ENCODE results near the gene AMPD1. TPM values are rescaled to one million over a fixed set of nuclear protein-coding genes. Genes with fewer than 3 reads are reported as not detected.

AMPD1 gene
- total and polyA plus RNA-seq, 2 experiments from 2014 or later: not detected

DNA sequence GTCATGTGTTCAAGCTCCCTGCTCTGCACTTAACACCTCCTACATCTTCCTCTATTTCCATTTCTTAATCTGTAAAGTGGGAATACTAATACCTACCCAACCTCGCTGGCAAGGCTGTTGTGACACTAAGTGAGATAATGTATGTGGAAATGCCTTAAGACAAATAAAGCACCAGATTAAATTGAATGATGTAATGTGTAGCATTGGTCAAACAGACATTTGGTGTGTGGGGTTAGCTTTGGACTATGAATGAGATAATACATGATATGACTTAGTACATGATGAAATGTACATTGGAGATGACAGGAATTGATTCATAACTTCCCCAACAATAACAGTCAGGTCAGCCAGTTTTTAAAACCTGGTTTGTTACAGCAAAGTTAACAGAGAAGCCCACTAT is 5.2 kb downstream of the AMPD1 start:
- Histone ChIP-seq H3K27ac (no peak overlapping the region), H3K36me3 (no peaks in the 10 kb centered on the region), H3K4me3 (no peak overlapping the region), H3K27me3 (peaks cover 7% of the 10 kb centered on the region), H3K4me1 (ENCODE audit: low read depth) (no peaks in the 10 kb centered on the region), H3K9me3 (ENCODE audit: low read depth) (no peaks in the 10 kb centered on the region)
- DNase-seq (ENCODE audit: low read depth in 1 of 2, low spot score in 1 of 2): no peak
- TF ChIP-seq, protein P1, sequence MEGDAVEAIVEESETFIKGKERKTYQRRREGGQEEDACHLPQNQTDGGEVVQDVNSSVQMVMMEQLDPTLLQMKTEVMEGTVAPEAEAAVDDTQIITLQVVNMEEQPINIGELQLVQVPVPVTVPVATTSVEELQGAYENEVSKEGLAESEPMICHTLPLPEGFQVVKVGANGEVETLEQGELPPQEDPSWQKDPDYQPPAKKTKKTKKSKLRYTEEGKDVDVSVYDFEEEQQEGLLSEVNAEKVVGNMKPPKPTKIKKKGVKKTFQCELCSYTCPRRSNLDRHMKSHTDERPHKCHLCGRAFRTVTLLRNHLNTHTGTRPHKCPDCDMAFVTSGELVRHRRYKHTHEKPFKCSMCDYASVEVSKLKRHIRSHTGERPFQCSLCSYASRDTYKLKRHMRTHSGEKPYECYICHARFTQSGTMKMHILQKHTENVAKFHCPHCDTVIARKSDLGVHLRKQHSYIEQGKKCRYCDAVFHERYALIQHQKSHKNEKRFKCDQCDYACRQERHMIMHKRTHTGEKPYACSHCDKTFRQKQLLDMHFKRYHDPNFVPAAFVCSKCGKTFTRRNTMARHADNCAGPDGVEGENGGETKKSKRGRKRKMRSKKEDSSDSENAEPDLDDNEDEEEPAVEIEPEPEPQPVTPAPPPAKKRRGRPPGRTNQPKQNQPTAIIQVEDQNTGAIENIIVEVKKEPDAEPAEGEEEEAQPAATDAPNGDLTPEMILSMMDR (IDR thresholded peaks at IDR 0.05; ENCODE audit: low read depth, low read length): no peak

DNA sequence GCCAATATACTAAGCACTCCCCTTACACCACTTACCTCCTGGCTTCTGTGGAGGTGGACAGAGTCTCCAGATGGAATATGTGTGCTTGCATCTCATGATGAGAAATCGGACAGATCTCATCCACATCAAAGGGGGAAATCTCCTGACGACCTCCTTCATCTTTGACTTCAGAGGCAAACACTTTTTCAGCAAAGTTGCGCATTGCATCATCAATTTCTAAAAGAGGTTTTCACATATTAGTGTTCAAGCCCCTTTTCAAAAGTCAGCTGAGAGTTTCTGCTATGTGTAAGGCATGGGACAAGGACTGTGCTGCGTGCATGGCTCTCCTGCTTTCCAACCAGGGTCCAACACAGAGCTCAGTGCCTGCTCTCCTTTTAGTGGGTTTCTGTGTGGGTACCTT is 6.8 kb downstream of the AMPD1 start:
- H3K4me3 ChIP-seq: no peak overlapping the region
- H3K9me3 ChIP-seq (ENCODE audit: low read depth): no peaks in the 10 kb centered on the region
- peaks cover 7% of the 10 kb centered on the region for H3K27me3 ChIP-seq
- no peak for DNase-seq (ENCODE audit: low read depth in 1 of 2, low spot score in 1 of 2)
- TF ChIP-seq, protein P1 (IDR thresholded peaks at IDR 0.05; ENCODE audit: low read depth, low read length): no peak
- H3K36me3 ChIP-seq: no peaks in the 10 kb centered on the region
- no peak overlapping the region for H3K27ac ChIP-seq
- H3K4me1 ChIP-seq (ENCODE audit: low read depth): no peaks in the 10 kb centered on the region

DNA sequence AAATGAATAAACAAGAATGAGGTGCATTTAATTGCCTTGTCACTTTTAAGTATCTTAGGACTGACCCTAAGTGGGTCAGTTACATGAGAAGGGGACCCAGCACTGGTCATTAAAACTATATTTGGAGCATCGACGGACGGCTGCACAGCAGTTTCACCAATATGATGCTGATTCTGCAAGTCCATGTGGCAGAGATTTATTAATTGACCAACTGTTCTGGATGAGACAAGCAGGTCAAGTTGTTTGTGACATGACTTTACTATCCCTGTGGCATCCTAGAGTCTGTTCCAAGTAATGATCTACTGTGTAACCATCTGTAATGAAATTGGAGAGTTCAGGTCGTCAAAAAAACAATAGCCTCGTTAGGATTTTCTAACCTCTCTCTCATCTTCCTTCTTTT is 9.5 kb downstream of the AMPD1 start:
- H3K4me3 ChIP-seq: no peak overlapping the region

DNA sequence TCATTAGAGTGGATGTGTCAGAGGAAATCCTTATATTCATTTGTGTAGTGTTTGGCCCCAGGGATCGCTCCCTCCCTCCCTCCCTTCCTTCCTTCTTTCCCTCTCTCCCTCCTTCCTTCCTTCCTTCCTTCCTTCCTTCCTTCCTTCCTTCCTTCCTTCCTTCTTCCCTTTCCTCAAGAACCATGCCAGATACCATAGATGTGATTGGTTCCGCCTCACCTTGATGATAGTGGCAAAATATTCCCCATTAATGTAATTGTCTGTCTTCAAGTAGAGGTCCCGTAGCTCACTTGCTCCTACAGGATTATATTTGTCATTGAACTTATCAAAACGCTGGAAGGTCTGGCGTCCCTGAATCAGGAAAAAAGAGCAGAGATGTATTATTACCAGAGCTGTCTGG is 17.7 kb downstream of the AMPD1 start:
- no peak overlapping the region for H3K4me3 ChIP-seq
- TF ChIP-seq, protein P1 (IDR thresholded peaks at IDR 0.05; ENCODE audit: low read depth, low read length): no peak
- no peaks in the 10 kb centered on the region for H3K9me3 ChIP-seq (ENCODE audit: low read depth)
- no peak for DNase-seq (ENCODE audit: low read depth in 1 of 2, low spot score in 1 of 2)
- no peak overlapping the region for H3K27ac ChIP-seq
- peaks cover 44% of the 10 kb centered on the region for H3K27me3 ChIP-seq
- no peaks in the 10 kb centered on the region for H3K4me1 ChIP-seq (ENCODE audit: low read depth)
- H3K36me3 ChIP-seq: no peaks in the 10 kb centered on the region

More for the DNA sequence above, 9.5 kb downstream of the AMPD1 start:
- peaks cover 7% of the 10 kb centered on the region for H3K27me3 ChIP-seq
- no peak for DNase-seq (ENCODE audit: low read depth in 1 of 2, low spot score in 1 of 2)
- no peaks in the 10 kb centered on the region for H3K36me3 ChIP-seq
- no peaks in the 10 kb centered on the region for H3K4me1 ChIP-seq (ENCODE audit: low read depth)
- TF ChIP-seq, protein P1 (IDR thresholded peaks at IDR 0.05; ENCODE audit: low read depth, low read length): no peak
- H3K27ac ChIP-seq: no peak overlapping the region
- no peaks in the 10 kb centered on the region for H3K9me3 ChIP-seq (ENCODE audit: low read depth)

DNA sequence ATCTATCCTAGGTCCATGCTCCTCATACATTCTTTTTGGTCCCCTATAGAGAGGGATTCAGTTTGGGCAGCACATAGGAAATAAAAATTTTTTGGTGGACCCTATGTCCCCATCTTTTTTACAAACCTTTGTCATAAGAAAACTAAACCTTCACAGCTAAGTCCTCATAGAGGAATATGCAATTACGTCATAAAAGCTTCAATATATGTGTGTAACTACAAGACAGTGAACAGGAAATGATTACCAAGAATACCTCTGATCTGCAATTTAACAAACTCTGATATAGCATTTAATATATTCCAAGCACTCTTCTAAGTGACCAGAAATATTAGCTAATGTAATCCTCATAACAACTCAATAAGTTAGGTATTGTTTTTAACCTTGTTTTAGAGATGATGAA is 19.2 kb downstream of the AMPD1 start:
- no peaks in the 10 kb centered on the region for H3K9me3 ChIP-seq (ENCODE audit: low read depth)
- TF ChIP-seq, protein P1 (IDR thresholded peaks at IDR 0.05; ENCODE audit: low read depth, low read length): no peak
- H3K4me1 ChIP-seq (ENCODE audit: low read depth): no peaks in the 10 kb centered on the region
- H3K27ac ChIP-seq: no peak overlapping the region
- no peak overlapping the region for H3K4me3 ChIP-seq
- peaks cover 55% of the 10 kb centered on the region for H3K27me3 ChIP-seq
- H3K36me3 ChIP-seq: no peaks in the 10 kb centered on the region
- no peak for DNase-seq (ENCODE audit: low read depth in 1 of 2, low spot score in 1 of 2)

DNA sequence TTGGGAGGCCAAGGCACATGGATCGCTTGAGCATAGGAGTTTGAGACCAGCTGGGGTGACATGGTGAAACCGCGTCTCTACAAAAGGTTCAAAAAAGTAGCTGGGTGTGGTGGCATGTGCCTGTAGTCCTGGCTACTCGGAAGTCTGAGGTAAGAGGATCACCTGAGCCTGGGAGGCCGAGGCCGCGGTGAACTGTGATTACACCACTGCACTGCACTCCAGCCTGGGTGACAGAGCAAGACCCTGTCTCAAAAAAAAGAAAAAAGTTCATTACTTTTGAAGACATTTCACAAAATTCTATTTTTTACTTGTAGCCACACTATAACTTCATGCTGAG is 23.4 kb downstream of the AMPD1 start:
- H3K4me3 ChIP-seq: no peak overlapping the region
- H3K36me3 ChIP-seq: no peaks in the 10 kb centered on the region
- H3K9me3 ChIP-seq (ENCODE audit: low read depth): no peaks in the 10 kb centered on the region
- no peak overlapping the region for H3K27ac ChIP-seq
- no peaks in the 10 kb centered on the region for H3K4me1 ChIP-seq (ENCODE audit: low read depth)
- peaks cover 36% of the 10 kb centered on the region for H3K27me3 ChIP-seq
- DNase-seq (ENCODE audit: low read depth in 1 of 2, low spot score in 1 of 2): no peak
- TF ChIP-seq, protein P1 (IDR thresholded peaks at IDR 0.05; ENCODE audit: low read depth, low read length): no peak
